ENCODE data around the gene AVP. TPM values are rescaled to one million over a fixed set of nuclear protein-coding genes. Genes with fewer than 3 reads are reported as not detected.
A peak's percentile ranks its signal among the peaks of the same experiment; 100 is the strongest.
"Not testable (repeated sequence)": the region's sequence is repeated elsewhere in the genome, so short reads cannot be mapped to it uniquely, and the experiment has no call there.

AVP gene
- total RNA-seq, 1 donor from 2014 or later, result not detected

DNA sequence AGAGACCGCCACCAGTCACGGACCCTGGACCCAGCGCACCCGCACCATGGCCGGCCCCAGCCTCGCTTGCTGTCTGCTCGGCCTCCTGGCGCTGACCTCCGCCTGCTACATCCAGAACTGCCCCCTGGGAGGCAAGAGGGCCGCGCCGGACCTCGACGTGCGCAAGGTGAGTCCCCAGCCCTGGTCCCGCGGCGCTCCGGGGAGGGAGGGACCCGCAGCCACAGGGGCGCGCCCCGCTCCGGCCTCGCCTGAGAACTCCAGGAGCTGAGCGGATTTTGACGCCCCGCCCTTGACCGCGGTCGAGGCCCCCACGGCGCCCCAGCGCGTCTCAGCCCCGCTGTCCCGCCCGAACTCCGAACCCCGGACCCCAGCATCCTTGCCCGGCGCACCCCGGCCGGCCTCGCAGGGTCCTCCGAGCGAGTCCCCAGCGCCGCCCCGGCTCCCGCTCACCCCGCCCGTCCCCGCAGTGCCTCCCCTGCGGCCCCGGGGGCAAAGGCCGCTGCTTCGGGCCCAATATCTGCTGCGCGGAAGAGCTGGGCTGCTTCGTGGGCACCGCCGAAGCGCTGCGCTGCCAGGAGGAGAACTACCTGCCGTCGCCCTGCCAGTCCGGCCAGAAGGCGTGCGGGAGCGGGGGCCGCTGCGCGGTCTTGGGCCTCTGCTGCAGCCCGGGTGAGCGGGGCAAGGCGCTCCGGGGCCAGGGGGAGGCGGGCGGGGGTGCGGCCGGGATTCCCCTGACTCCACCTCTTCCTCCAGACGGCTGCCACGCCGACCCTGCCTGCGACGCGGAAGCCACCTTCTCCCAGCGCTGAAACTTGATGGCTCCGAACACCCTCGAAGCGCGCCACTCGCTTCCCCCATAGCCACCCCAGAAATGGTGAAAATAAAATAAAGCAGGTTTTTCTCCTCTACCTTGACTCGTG is 12.7 kb downstream of the AVP start, which contains the start of gene OXT:
OXT (plus strand) TSS at position 11 of the 920 bp plus-strand sequence; CDS start at position 47, 36 bp downstream.
- DNase-seq (ENCODE audit: low spot score), result peak; percentile 55
- Mint-ChIP-seq H3K4me1 (ENCODE audit: low read depth) (peaks cover 35% of the 10 kb centered on the region), H3K36me3 (ENCODE audit: low read depth) (peaks cover 2% of the 10 kb centered on the region), H3K4me3 (peak within 1 kb of the TSS; percentile 84), H3K27ac (peak within 1 kb of the TSS; percentile 80), H3K9me3 (no peaks in the 10 kb centered on the region), H3K27me3 (ENCODE audit: insufficient read depth) (peaks cover 6% of the 10 kb centered on the region)
- intact Hi-C loops (cut with micrococcal nuclease), result no loop called here

DNA sequence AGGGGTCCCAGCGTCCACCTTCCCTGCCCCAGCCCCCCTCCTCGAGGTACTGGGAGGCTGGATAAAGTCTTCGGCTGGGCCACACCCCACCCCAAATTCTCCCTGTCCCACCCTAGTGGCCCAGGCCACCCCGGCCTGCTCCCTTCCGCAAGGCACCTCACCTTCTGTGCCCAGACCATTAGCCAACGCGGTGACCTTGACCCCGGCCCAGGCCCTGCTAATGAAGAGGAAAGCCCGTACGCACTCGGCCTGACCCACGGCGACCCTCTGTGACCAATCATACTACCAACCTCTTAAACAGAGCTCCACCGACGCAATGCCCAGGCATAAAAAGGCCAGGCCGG is 13.3 kb downstream of the AVP start:
- intact Hi-C loops (cut with micrococcal nuclease), result no loop called here
- Mint-ChIP-seq H3K9me3 (no peaks in the 10 kb centered on the region), H3K36me3 (ENCODE audit: low read depth) (peaks cover 4% of the 10 kb centered on the region), H3K27ac (no peak overlapping the region), H3K4me1 (ENCODE audit: low read depth) (peaks cover 31% of the 10 kb centered on the region), H3K4me3 (peak overlapping the region; percentile 84), H3K27me3 (ENCODE audit: insufficient read depth) (peaks cover 3% of the 10 kb centered on the region)
- no peak for DNase-seq (ENCODE audit: low spot score)

DNA sequence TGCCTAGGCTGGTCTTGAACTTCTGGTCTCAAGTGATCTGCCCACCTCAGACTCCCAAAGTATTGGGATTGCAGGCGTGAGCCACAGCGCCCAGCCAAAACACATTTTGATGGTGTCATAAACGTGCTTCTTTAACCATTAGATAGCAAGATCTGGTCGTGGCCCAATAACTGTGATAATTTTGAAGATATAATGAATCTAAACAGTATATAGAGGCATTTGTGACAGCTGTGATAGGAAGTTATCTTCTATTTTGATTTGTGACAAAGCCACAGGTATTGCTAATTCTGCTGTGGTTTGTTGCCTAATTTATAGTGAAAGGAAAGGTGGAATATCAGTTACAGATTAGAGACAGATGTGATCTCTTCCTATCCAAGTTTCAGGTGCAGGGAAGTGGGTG is 13.8 kb downstream of the AVP start:
- peak overlapping the region; percentile 84 for H3K4me3 Mint-ChIP-seq
- intact Hi-C loops (cut with micrococcal nuclease), result no loop called here
- H3K9me3 Mint-ChIP-seq, result no peaks in the 10 kb centered on the region
- H3K36me3 Mint-ChIP-seq (ENCODE audit: low read depth), result peaks cover 4% of the 10 kb centered on the region
- peaks cover 31% of the 10 kb centered on the region for H3K4me1 Mint-ChIP-seq (ENCODE audit: low read depth)
- peak overlapping the region; percentile 80 for H3K27ac Mint-ChIP-seq
- peaks cover 3% of the 10 kb centered on the region for H3K27me3 Mint-ChIP-seq (ENCODE audit: insufficient read depth)
- DNase-seq (ENCODE audit: low spot score), result no peak

DNA sequence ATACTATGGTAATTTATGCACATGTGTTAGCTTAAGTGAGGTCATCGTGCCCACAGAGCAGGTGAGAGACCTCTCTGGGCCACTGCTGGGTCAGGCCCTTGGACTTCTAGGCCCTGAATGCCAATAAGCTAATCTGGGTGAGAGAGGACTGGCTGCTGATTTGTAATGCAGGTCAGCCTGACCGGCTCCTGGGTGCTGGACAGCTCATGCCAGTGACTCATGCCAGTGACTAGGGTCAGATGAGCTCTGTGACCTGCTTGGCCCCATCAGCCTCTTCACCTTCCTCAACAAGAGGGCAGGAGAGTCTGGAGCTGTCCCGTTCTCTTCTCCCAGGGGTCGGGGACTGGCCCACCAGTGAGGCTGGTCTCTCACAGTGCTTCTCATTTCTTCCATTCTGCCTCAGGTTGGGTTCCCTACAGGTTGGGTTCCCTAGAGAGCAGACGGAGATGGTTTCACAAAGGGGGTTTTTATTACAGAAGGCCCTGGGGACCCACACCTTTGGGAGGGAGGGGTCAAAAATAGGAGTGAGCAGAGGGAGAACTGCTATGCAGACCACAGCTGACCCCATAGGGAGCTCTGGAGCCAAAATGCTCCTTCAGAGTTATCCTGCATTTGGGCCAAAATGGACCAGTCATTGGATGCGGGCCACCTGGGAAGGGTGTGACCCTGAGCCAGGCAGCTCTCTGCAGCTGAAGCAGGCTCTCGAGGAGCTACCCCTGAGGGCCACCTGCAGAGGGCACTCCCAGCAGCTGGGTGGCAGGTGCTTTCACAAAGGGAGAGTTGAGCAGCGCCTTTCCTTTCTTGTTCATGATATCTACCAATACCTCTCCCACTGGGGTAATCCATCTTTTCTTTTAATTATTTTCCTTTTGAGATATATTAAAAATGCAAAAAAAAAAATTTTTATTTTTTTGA is 15.3 kb downstream of the AVP start:
- H3K27me3 Mint-ChIP-seq (ENCODE audit: insufficient read depth), result peaks cover 3% of the 10 kb centered on the region
- no peak overlapping the region for H3K27ac Mint-ChIP-seq
- H3K4me3 Mint-ChIP-seq, result no peak overlapping the region
- no peak for DNase-seq (ENCODE audit: low spot score)
- peaks cover 4% of the 10 kb centered on the region for H3K36me3 Mint-ChIP-seq (ENCODE audit: low read depth)
- H3K9me3 Mint-ChIP-seq, result no peaks in the 10 kb centered on the region
- H3K4me1 Mint-ChIP-seq (ENCODE audit: low read depth), result peaks cover 18% of the 10 kb centered on the region
- intact Hi-C loops (cut with micrococcal nuclease), result no loop called here

DNA sequence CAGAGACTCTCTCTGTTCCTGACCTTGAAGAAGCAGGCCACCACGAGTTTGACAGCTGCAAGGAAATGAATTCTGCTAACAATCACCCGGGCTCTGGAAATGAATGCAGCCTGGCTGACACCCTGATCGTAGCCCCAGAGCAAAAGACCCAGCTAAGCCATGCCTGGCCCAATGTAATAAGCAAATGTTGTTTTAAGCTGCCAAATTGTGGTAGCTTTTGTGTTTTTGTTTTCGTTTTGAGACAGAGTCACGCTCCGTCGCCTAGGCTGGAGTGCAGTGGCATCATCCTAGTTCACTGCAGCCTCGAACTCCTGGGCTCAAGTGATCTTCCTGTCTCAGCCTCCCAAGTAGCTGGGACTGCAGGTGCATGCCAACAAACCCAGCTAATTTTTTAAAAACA is 16.4 kb downstream of the AVP start:
- DNase-seq (ENCODE audit: low spot score), result no peak
- intact Hi-C loops (cut with micrococcal nuclease), result no loop called here
- Mint-ChIP-seq H3K36me3 (ENCODE audit: low read depth) (peaks cover 4% of the 10 kb centered on the region), H3K9me3 (no peaks in the 10 kb centered on the region), H3K27ac (no peak overlapping the region), H3K4me3 (no peak overlapping the region), H3K4me1 (ENCODE audit: low read depth) (peaks cover 18% of the 10 kb centered on the region), H3K27me3 (ENCODE audit: insufficient read depth) (peaks cover 6% of the 10 kb centered on the region)

DNA sequence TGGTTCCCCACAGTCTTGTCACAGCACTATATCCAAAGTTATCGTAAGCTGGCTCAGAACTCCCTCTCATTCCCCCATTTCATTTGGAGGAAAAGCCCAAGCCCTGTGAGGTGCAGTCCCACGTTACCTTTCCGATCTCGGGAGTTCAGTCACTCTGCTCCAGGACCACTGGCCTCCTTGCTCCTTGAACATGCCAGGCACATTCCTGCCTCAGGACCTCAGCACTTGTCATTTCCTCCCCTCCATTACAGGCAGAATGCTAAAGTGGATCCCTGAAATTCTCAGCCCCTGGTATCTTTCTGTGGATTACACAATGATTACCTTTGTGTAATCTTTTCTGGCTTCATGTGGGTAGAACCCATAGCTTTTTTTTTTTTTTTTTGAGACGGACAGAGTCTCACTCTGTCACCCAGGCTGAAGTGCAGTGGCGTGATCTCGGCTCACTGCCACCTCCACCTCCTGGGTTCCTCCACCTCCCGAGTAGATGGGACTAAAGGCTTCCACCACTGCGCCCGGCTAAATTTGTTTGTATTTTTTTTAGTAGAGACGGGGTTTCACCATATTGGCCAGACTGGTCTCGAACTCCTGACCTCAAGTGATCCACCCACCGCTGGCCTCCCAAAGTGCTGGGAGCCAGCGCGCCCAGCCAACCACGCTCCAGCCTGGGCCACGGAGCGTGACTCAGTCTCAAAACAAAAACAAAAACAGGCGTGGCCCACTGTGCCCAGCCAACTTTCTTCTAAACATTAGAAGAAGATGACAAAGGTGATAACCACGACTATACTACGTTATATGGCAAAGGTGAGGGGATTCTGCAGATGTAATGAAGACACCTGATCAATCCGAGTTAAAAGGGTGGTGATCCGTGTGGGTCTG is 17.1 kb downstream of the AVP start:
- intact Hi-C loops (cut with micrococcal nuclease), result no loop called here
- Mint-ChIP-seq H3K27ac (no peak overlapping the region), H3K27me3 (ENCODE audit: insufficient read depth) (peaks cover 6% of the 10 kb centered on the region), H3K9me3 (no peaks in the 10 kb centered on the region), H3K36me3 (ENCODE audit: low read depth) (peaks cover 4% of the 10 kb centered on the region), H3K4me1 (ENCODE audit: low read depth) (peaks cover 12% of the 10 kb centered on the region), H3K4me3 (no peak overlapping the region)
- DNase-seq (ENCODE audit: low spot score), result no peak

DNA sequence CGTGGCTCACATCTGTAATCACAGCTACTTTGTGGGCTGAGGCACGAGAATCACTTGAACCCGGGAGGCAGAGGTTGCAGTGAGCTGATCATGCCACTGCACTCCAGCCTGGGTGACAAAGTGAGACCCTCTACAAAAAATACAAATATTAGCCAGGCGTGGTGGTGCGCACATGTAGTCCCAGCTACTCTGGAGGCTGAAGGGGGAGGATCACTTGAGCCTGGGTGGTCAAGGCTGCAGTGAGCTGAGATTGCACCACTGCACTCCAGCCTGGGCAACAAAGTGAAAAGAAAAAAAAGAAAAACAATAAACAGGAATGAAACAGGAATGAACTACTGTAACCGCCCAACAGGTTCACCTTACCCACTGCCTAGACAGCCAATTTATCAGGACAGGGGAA is 20.4 kb downstream of the AVP start:
- H3K27ac Mint-ChIP-seq; intact Hi-C loops (cut with micrococcal nuclease); H3K27me3 Mint-ChIP-seq (ENCODE audit: insufficient read depth); H3K4me3 Mint-ChIP-seq; H3K9me3 Mint-ChIP-seq; H3K4me1 Mint-ChIP-seq (ENCODE audit: low read depth); H3K36me3 Mint-ChIP-seq (ENCODE audit: low read depth); DNase-seq (ENCODE audit: low spot score): not testable (repeated sequence)

DNA sequence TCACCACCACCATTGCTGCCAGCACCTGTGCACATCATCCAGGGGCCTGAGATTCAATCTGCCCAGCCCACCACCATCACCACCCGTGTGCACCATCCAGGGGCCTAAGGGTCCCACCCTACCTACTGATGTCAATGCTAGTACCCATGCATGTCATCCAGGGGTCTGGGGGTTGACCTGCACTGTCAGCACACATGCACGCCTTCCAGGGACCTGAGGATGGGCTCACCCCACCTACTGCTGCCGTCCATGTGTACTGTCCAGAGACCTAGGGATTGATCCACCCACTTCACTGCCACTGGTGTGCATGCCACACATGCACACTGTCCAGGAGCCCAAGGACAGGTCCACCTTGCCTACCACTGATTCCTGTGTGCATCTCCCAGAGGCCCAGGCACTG is 25.0 kb downstream of the AVP start:
- Mint-ChIP-seq H3K4me3 (no peak overlapping the region), H3K27me3 (ENCODE audit: insufficient read depth) (peaks cover 6% of the 10 kb centered on the region), H3K9me3 (no peaks in the 10 kb centered on the region), H3K36me3 (ENCODE audit: low read depth) (peaks cover 2% of the 10 kb centered on the region), H3K27ac (no peak overlapping the region), H3K4me1 (ENCODE audit: low read depth) (no peaks in the 10 kb centered on the region)
- intact Hi-C loops (cut with micrococcal nuclease), result no loop called here
- no peak for DNase-seq (ENCODE audit: low spot score)

DNA sequence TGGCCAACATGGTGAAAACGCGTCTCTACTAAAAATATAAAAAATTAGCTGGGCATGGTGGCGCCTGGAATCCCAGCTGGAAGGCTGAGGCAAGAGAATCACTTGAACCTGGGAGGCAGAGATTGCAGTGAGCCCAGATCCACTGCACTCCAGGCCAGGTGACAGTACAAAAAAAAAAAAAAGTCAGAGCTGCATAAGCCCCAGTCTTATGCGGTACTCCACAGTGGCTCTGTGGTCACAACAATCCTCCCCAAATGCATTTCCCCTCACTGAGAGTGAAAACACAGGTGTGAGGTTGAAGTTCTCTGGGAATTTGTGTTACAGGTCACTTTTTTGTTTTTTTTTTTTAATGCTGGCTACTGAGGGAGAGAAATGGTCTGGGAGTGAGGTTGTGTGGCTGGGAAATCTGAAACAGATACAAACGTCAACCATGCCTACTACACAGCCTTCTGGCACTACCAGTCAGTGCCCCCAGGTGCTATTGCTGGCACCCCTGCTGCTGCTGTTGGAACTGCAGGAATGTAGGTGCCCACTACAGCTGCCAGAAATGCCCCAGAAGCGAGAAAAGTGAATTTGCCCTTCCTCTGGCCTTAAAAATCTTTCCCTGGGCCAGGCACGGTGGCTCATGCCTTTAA is 33.0 kb downstream of the AVP start:
- no peaks in the 10 kb centered on the region for H3K9me3 Mint-ChIP-seq
- H3K4me3 Mint-ChIP-seq, result no peak overlapping the region
- H3K27ac Mint-ChIP-seq, result no peak overlapping the region
- peaks cover 2% of the 10 kb centered on the region for H3K27me3 Mint-ChIP-seq (ENCODE audit: insufficient read depth)
- no peak for DNase-seq (ENCODE audit: low spot score)
- H3K36me3 Mint-ChIP-seq (ENCODE audit: low read depth), result peaks cover 27% of the 10 kb centered on the region
- peaks cover 6% of the 10 kb centered on the region for H3K4me1 Mint-ChIP-seq (ENCODE audit: low read depth)
- intact Hi-C loops (cut with micrococcal nuclease), result loop anchor here (2.0 kb wide), 1 partner anchor 153 kb away; the partner anchor contains the start of gene DDRGK1

DNA sequence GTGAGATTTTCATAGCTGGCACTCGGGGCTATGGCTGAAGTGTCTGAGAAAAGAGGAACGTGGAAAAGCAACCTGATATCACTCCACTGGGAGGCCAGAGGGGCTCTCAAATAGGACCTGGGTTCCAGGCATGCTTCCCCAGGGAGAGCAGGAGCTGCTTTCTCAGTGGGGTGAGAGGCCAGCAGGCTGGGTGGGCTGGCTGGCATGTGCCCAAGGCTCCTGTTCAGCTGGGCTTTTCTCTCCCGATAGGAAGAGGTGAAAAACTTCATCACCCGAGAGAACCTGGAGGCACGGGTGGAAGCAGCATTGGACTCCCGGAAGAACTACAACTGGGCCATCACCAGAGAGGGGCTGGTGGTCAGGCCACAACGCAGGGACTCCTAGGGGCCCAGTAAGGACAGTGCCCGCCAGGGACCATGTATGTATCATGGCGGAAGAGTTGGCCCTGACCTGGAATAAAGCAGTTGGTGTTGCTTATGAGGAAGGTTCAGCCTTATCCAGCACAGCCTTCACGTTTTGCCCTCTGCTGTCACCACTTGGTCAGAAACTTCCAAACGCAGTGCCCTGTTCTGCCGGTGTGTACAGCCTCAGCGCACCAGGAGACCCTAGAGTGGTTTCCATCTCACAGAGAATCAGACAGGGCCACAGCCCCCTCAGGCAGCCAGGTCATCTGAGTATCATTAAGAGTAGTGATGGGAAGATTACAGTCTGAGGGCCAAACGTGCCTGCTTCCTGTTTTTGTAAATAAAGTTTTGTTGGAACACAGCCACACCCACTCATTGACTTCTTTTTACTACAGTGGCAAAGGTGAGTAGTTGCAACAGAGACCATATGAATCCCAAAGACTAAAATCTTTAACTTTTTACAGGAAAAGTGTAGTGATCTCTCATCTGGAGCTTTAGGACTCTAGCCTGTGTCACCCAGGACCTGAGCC is 36.8 kb downstream of the AVP start:
- DNase-seq (ENCODE audit: low spot score), result no peak
- Mint-ChIP-seq H3K36me3 (ENCODE audit: low read depth) (peaks cover 27% of the 10 kb centered on the region), H3K27me3 (ENCODE audit: insufficient read depth) (no peaks in the 10 kb centered on the region), H3K4me3 (peak overlapping the region; percentile 95), H3K27ac (peak overlapping the region; percentile 29), H3K4me1 (ENCODE audit: low read depth) (peaks cover 11% of the 10 kb centered on the region), H3K9me3 (no peaks in the 10 kb centered on the region)
- intact Hi-C loops (cut with micrococcal nuclease), result no loop called here

Measured in activated T-helper 1 cell treated with anti-CD3 and anti-CD28 coated beads, Interleukin-12 subunit alpha, Interleukin-12 subunit beta, Interleukin-2, Interleukin-4 antibody, amounts not matched to agents 30 ng/mL and 10 ng/mL and 1 ng/mL, durations not matched to agents 14 hours and 24 hours and 36 hours (primary cell).